Measurements from ENCODE around the gene ATAD5.

ATAD5 gene

DNA sequence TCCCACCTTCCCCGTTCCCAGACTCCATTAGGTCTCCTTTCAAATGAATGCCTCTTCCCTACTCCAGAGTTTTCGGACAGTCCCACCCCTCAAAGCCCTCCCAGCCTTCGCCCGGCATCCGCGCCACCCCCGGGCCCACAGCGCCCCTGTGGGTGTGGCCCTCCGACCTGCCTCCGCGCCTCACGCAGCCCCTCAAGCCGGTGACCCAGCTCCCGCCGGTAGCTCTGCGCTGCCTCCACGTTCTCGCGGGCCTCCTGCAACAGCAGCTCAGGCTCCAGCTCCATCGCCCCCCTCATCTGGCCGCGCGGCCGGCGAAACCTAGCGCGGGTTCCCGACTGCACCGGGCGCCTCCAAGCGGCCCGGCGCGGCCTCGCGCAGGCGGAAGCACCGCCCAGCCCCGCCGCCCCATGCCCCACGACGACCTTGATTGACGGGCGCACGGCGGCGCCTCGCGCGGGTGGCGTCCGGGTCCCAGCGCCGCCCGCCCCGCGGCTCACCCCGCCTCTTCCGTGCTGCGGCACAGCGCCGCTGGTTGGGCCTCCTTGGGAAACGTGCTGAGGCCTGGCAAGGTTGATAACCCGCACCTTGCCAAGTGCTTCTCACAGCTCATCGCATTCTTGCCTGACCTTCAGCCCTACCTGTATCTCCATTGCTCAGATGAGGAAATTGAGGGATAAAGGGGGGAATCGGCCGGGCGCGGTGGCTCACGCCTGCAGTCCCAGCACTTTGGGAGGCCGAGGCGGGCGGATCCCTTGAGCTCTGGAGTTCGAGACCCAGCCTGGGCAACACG is 7.2 kb upstream of the ATAD5 start, which contains the start of gene CRLF3 (continued):
- TF ChIP-seq KLF10 (tag by site-specific recombination; IDR thresholded peaks at IDR 0.05) (peak; percentile 73; the same call in 1 of the 2 replicates), KLF16 (tag by site-specific recombination; IDR thresholded peaks at IDR 0.05) (peak; percentile 92), SCRT1 (tag by site-specific recombination; IDR thresholded peaks at IDR 0.05; ENCODE audit: borderline replicate concordance) (no peak), ZNF202 (tag by site-specific recombination; IDR thresholded peaks at IDR 0.05; ENCODE audit: borderline replicate concordance) (no peak), ZNF610 (tag by site-specific recombination; IDR thresholded peaks at IDR 0.05; ENCODE audit: borderline replicate concordance) (no peak), ZNF16 (tag by site-specific recombination; IDR thresholded peaks at IDR 0.05; ENCODE audit: low read depth) (no peak), ZNF366 (tag by site-specific recombination; conservative IDR thresholded peaks at IDR 0.05) (no peak), ZNF510 (tag by site-specific recombination; IDR thresholded peaks at IDR 0.05; ENCODE audit: insufficient replicate concordance) (no peak), ZNF530 (tag by site-specific recombination; IDR thresholded peaks at IDR 0.05; ENCODE audit: low read depth) (no peak), ZNF571 (tag by site-specific recombination; IDR thresholded peaks at IDR 0.05) (no peak), REPIN1 (tag by site-specific recombination; IDR thresholded peaks at IDR 0.05; ENCODE audit: low read depth) (peak; percentile 77; the same call in 1 of the 2 replicates), YY1 (tag by site-specific recombination; IDR thresholded peaks at IDR 0.05) (no peak; the same call in 1 of the 2 replicates), OVOL3 (tag by site-specific recombination; IDR thresholded peaks at IDR 0.05) (0 out of 2 replicates have a peak, but pooled peaks have one; percentile 60), KLF7 (tag by site-specific recombination; IDR thresholded peaks at IDR 0.05; ENCODE audit: borderline replicate concordance) (peak; percentile 90), ZNF423 (tag by site-specific recombination; IDR thresholded peaks at IDR 0.05) (no peak), PATZ1 (tag by site-specific recombination; IDR thresholded peaks at IDR 0.05) (peak; percentile 94; the same call in 1 of the 2 replicates), ZNF394 (tag by site-specific recombination; IDR thresholded peaks at IDR 0.05; ENCODE audit: borderline replicate concordance) (no peak), ZNF2 (tag by site-specific recombination; IDR thresholded peaks at IDR 0.05) (peak; percentile 90), GFI1B (tag by site-specific recombination; IDR thresholded peaks at IDR 0.05) (no peak), ZNF184 (tag by site-specific recombination; IDR thresholded peaks at IDR 0.05) (no peak), ZNF488 (tag by site-specific recombination; IDR thresholded peaks at IDR 0.05) (no peak), EGR2 (tag by site-specific recombination; IDR thresholded peaks at IDR 0.05; ENCODE audit: low read depth) (no peak; the same call in none of the 2 replicates), ZFP37 (tag by site-specific recombination; IDR thresholded peaks at IDR 0.05) (0 out of 2 replicates have a peak, but pooled peaks have one; percentile 26)
- TF ChIP-seq, protein P1, sequence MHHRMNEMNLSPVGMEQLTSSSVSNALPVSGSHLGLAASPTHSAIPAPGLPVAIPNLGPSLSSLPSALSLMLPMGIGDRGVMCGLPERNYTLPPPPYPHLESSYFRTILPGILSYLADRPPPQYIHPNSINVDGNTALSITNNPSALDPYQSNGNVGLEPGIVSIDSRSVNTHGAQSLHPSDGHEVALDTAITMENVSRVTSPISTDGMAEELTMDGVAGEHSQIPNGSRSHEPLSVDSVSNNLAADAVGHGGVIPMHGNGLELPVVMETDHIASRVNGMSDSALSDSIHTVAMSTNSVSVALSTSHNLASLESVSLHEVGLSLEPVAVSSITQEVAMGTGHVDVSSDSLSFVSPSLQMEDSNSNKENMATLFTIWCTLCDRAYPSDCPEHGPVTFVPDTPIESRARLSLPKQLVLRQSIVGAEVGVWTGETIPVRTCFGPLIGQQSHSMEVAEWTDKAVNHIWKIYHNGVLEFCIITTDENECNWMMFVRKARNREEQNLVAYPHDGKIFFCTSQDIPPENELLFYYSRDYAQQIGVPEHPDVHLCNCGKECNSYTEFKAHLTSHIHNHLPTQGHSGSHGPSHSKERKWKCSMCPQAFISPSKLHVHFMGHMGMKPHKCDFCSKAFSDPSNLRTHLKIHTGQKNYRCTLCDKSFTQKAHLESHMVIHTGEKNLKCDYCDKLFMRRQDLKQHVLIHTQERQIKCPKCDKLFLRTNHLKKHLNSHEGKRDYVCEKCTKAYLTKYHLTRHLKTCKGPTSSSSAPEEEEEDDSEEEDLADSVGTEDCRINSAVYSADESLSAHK (tag by site-specific recombination; IDR thresholded peaks at IDR 0.05), result no peak
- TF ChIP-seq, protein P2, sequence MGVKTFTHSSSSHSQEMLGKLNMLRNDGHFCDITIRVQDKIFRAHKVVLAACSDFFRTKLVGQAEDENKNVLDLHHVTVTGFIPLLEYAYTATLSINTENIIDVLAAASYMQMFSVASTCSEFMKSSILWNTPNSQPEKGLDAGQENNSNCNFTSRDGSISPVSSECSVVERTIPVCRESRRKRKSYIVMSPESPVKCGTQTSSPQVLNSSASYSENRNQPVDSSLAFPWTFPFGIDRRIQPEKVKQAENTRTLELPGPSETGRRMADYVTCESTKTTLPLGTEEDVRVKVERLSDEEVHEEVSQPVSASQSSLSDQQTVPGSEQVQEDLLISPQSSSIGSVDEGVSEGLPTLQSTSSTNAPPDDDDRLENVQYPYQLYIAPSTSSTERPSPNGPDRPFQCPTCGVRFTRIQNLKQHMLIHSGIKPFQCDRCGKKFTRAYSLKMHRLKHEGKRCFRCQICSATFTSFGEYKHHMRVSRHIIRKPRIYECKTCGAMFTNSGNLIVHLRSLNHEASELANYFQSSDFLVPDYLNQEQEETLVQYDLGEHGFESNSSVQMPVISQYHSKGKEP (tag by site-specific recombination; IDR thresholded peaks at IDR 0.05), result peak; percentile 70; the same call in 1 of the 2 replicates
- TF ChIP-seq, protein P3, sequence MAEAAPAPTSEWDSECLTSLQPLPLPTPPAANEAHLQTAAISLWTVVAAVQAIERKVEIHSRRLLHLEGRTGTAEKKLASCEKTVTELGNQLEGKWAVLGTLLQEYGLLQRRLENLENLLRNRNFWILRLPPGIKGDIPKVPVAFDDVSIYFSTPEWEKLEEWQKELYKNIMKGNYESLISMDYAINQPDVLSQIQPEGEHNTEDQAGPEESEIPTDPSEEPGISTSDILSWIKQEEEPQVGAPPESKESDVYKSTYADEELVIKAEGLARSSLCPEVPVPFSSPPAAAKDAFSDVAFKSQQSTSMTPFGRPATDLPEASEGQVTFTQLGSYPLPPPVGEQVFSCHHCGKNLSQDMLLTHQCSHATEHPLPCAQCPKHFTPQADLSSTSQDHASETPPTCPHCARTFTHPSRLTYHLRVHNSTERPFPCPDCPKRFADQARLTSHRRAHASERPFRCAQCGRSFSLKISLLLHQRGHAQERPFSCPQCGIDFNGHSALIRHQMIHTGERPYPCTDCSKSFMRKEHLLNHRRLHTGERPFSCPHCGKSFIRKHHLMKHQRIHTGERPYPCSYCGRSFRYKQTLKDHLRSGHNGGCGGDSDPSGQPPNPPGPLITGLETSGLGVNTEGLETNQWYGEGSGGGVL (tag by site-specific recombination; IDR thresholded peaks at IDR 0.05), result peak; percentile 76
- TF ChIP-seq, protein P4, sequence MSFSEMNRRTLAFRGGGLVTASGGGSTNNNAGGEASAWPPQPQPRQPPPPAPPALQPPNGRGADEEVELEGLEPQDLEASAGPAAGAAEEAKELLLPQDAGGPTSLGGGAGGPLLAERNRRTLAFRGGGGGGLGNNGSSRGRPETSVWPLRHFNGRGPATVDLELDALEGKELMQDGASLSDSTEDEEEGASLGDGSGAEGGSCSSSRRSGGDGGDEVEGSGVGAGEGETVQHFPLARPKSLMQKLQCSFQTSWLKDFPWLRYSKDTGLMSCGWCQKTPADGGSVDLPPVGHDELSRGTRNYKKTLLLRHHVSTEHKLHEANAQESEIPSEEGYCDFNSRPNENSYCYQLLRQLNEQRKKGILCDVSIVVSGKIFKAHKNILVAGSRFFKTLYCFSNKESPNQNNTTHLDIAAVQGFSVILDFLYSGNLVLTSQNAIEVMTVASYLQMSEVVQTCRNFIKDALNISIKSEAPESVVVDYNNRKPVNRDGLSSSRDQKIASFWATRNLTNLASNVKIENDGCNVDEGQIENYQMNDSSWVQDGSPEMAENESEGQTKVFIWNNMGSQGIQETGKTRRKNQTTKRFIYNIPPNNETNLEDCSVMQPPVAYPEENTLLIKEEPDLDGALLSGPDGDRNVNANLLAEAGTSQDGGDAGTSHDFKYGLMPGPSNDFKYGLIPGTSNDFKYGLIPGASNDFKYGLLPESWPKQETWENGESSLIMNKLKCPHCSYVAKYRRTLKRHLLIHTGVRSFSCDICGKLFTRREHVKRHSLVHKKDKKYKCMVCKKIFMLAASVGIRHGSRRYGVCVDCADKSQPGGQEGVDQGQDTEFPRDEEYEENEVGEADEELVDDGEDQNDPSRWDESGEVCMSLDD (tag by site-specific recombination; IDR thresholded peaks at IDR 0.05), result peak; percentile 89
